Measurements from ENCODE around the gene PPM1F. TPM values are rescaled to one million over a fixed set of nuclear protein-coding genes. Genes with fewer than 3 reads are reported as not detected.

Gene PPM1F
- total and polyA plus RNA-seq, 10 donors: 13.6 to 103 (median 76.4) TPM

- H3K4me1 ChIP-seq: peaks cover 21 to 70% (median 59%) of the 10 kb centered on the region in 6 donors
- TF ChIP-seq CTCF (IDR thresholded peaks at IDR 0.05 in 8 of 11, conservative IDR thresholded peaks at IDR 0.05 in 3 of 11): no peak
- no peak for TF ChIP-seq POLR2A (IDR thresholded peaks at IDR 0.05)
- TF ChIP-seq POLR2AphosphoS5 (IDR thresholded peaks at IDR 0.05): no peak
- peaks cover 0 to 3% (median 1%) of the 10 kb centered on the region in 6 donors for H3K36me3 ChIP-seq
- peak overlapping the region in 7 of 8 donors; percentile 61 to 95 (median 92) for H3K27ac ChIP-seq
- 65 to 88% (median 85%) methylated on average over 7 of the region's 7 CpGs for WGBS, 5 donors
- intact Hi-C loops (cut with DNase I; ENCODE audit: low total_unique reads): loop anchor here (5.0 kb wide), 1 partner anchor 239 kb away; no protein-coding TSS in a partner anchor
- no peaks in the 10 kb centered on the region for H3K9me3 ChIP-seq
- DNase-seq: peak; percentile 64
- H3K4me3 ChIP-seq: peak overlapping the region in 4 of 8 donors; percentile 74 to 84 (median 74)
- no peaks in the 10 kb centered on the region for H3K27me3 ChIP-seq (replicated peaks in 1 of 7)
Measured at GRCh38 chr22:21951062-21951461, 1.6 kb downstream of the PPM1F start.

DNA sequence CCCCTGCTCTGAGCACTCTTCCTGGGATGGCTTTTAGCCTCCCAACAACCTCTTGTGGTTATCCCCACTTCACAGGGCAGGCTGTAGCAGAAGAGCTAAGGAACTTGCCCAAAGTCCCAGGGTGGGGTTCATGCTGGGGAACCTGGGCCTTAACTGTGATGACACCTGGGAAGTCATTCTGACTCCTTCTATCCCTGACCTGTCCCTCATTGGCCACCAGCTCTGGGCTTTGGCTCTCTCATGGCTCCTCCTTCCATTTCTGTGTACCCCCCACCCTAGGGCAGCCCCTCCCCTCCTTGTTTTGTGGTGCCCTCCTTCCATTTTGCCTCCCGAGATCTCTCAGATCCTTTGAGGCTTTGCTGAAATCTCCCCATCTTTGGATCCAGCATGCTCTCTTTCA lies 2.7 kb downstream of the PPM1F start:
- intact Hi-C loops (cut with DNase I; ENCODE audit: low total_unique reads): loop anchor here (5.0 kb wide), 1 partner anchor 238 kb away; no protein-coding TSS in a partner anchor
- WGBS, 5 donors: 54 to 96% (median 76%) methylated on average over 1 of the region's 1 CpG
- DNase-seq: peak; percentile 64

GRCh38 chr22:21949569-21949918 lies 3.1 kb downstream of the PPM1F start:
- DNase-seq: peak; percentile 74
- no peaks in the 10 kb centered on the region for H3K9me3 ChIP-seq
- peak overlapping the region in 1 of 8 donors; percentile 84 for H3K4me3 ChIP-seq
- no peaks in the 10 kb centered on the region for H3K27me3 ChIP-seq (replicated peaks in 1 of 7)
- intact Hi-C loops (cut with DNase I; ENCODE audit: low total_unique reads): no loop called here
- H3K36me3 ChIP-seq: peaks cover 0 to 19% (median 17%) of the 10 kb centered on the region in 6 donors
- H3K4me1 ChIP-seq: peaks cover 21 to 86% (median 71%) of the 10 kb centered on the region in 6 donors
- TF ChIP-seq POLR2A (IDR thresholded peaks at IDR 0.05): no peak
- TF ChIP-seq CTCF (IDR thresholded peaks at IDR 0.05 in 8 of 11, conservative IDR thresholded peaks at IDR 0.05 in 3 of 11): no peak
- peak in 1 of 3 donors; percentile 20 for TF ChIP-seq POLR2AphosphoS5 (IDR thresholded peaks at IDR 0.05)
- 68 to 93% (median 76%) methylated on average over 3 to 8 of the region's 8 CpGs for WGBS, 5 donors
- peak overlapping the region; percentile 53 to 95 (median 88) for H3K27ac ChIP-seq

More for the DNA sequence above, 2.7 kb downstream of the PPM1F start:
- Histone ChIP-seq H3K4me3 (peak overlapping the region in 1 of 8 donors; percentile 84), H3K9me3 (no peaks in the 10 kb centered on the region), H3K4me1 (peaks cover 21 to 82% (median 68%) of the 10 kb centered on the region in 6 donors), H3K27ac (peak overlapping the region; percentile 53 to 95 (median 88)), H3K36me3 (peaks cover 0 to 15% (median 13%) of the 10 kb centered on the region in 6 donors), H3K27me3 (replicated peaks in 1 of 7) (no peaks in the 10 kb centered on the region)
- no peak for TF ChIP-seq POLR2AphosphoS5 (IDR thresholded peaks at IDR 0.05)
- no peak for TF ChIP-seq POLR2A (IDR thresholded peaks at IDR 0.05)
- no peak for TF ChIP-seq CTCF (IDR thresholded peaks at IDR 0.05 in 8 of 11, conservative IDR thresholded peaks at IDR 0.05 in 3 of 11)

DNA sequence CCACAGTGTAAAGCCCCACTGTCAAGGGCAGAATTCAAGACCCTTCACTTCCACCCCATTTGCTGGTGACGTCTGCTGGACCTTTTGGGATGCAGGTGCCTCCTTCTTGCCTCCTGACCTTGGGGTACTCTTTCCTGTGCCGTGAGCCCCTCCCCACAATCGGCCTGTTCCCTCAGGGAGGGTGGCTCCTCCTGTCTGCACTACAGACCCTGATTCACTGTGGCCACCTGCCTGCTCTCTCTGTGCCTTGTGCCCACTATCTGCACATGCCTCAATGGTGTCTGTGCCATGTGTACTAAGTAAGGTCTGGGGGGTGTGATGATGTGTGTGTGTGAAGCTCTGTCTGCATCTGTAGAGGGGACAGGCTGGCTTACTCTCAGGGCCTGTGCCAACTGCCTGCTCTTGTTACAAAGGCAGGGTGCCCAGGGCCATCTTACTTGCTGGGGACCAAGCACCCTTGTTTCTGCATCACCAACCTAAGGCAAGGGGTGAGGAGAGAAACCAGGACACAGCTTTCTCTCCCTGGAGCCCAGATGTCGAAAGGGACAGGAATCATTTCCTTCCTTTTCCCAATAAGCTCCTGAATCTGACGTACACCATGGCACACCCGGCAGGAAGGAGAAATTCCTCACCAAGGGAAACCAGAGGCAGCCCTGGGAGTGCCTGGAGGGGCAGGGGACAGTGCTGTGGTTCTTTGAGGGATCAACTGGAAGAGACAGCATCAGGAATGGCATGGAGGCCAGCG lies 3.7 kb downstream of the PPM1F start:
- intact Hi-C loops (cut with DNase I; ENCODE audit: low total_unique reads): no loop called here
- H3K27me3 ChIP-seq (replicated peaks in 1 of 7): no peaks in the 10 kb centered on the region

More for the DNA sequence above, 3.7 kb downstream of the PPM1F start:
- H3K36me3 ChIP-seq: peaks cover 0 to 24% (median 20%) of the 10 kb centered on the region in 6 donors
- peak; percentile 64 for DNase-seq
- H3K4me1 ChIP-seq: peaks cover 21 to 91% (median 77%) of the 10 kb centered on the region in 6 donors
- H3K27ac ChIP-seq: peak overlapping the region; percentile 53 to 95 (median 88)
- peak overlapping the region in 1 of 8 donors; percentile 84 for H3K4me3 ChIP-seq
- TF ChIP-seq POLR2AphosphoS5 (IDR thresholded peaks at IDR 0.05) (peak in 1 of 3 donors; percentile 62), POLR2A (IDR thresholded peaks at IDR 0.05) (no peak)
- 55 to 68% (median 57%) methylated on average over 6 to 7 of the region's 7 CpGs for WGBS, 5 donors
- no peaks in the 10 kb centered on the region for H3K9me3 ChIP-seq
